Activated naive CD8-positive, alpha-beta T cell (primary cell): ENCODE measurements around the gene UNC93B1.

Experiments
- H3K27ac Mint-ChIP-seq: one replicate; pipeline ENCODE4 v1.8.0; 2021; ENCODE audit warnings: mixed read lengths
- H3K27me3 Mint-ChIP-seq: one replicate; pipeline ENCODE4 v1.8.0; 2021; ENCODE audit warnings: mixed read lengths
- H3K36me3 Mint-ChIP-seq: one replicate; pipeline ENCODE4 v1.8.0; 2021; ENCODE audit warnings: mixed read lengths
- H3K4me1 Mint-ChIP-seq: one replicate; pipeline ENCODE4 v1.8.0; 2021; ENCODE audit warnings: low read depth, mixed read lengths
- H3K4me3 Mint-ChIP-seq: one replicate; pipeline ENCODE4 v1.8.0; 2021; ENCODE audit warnings: mild to moderate bottlenecking, mixed read lengths
- H3K9me3 Mint-ChIP-seq: one replicate; pipeline ENCODE4 v1.8.0; 2021; ENCODE audit warnings: low read depth, mixed read lengths

The UNC93B1 gene

GRCh38 chr11:68009391-68010089 is 5.6 kb upstream of the UNC93B1 start:
- no peaks in the 10 kb centered on the region for H3K27me3 Mint-ChIP-seq
- no peak overlapping the region for H3K4me3 Mint-ChIP-seq
- H3K36me3 Mint-ChIP-seq = no peaks in the 10 kb centered on the region
- H3K27ac Mint-ChIP-seq = no peak overlapping the region
- H3K9me3 Mint-ChIP-seq = no peaks in the 10 kb centered on the region
- peaks cover 11% of the 10 kb centered on the region for H3K4me1 Mint-ChIP-seq

GRCh38 chr11:68008381-68009337 is 4.8 kb upstream of the UNC93B1 start:
- no peaks in the 10 kb centered on the region for H3K36me3 Mint-ChIP-seq
- peaks cover 13% of the 10 kb centered on the region for H3K4me1 Mint-ChIP-seq
- no peaks in the 10 kb centered on the region for H3K9me3 Mint-ChIP-seq
- H3K4me3 Mint-ChIP-seq = no peak overlapping the region
- H3K27me3 Mint-ChIP-seq = no peaks in the 10 kb centered on the region
- H3K27ac Mint-ChIP-seq = no peak overlapping the region

GRCh38 chr11:68007498-68008380 is 3.8 kb upstream of the UNC93B1 start:
- H3K9me3 Mint-ChIP-seq = no peaks in the 10 kb centered on the region
- no peak overlapping the region for H3K4me3 Mint-ChIP-seq
- H3K36me3 Mint-ChIP-seq = no peaks in the 10 kb centered on the region
- H3K27ac Mint-ChIP-seq = no peak overlapping the region
- H3K27me3 Mint-ChIP-seq = no peaks in the 10 kb centered on the region
- peaks cover 16% of the 10 kb centered on the region for H3K4me1 Mint-ChIP-seq

- H3K36me3 Mint-ChIP-seq = no peaks in the 10 kb centered on the region
- no peak overlapping the region for H3K27ac Mint-ChIP-seq
- no peaks in the 10 kb centered on the region for H3K27me3 Mint-ChIP-seq
- H3K4me3 Mint-ChIP-seq = no peak overlapping the region
- no peaks in the 10 kb centered on the region for H3K9me3 Mint-ChIP-seq
- peaks cover 21% of the 10 kb centered on the region for H3K4me1 Mint-ChIP-seq
Observed at GRCh38 chr11:68006606-68007166, 2.8 kb upstream of the UNC93B1 start.

GRCh38 chr11:68004551-68005335 is 846 bp upstream of the UNC93B1 start:
- Mint-ChIP-seq H3K4me1 (peaks cover 21% of the 10 kb centered on the region), H3K27me3 (no peaks in the 10 kb centered on the region), H3K9me3 (no peaks in the 10 kb centered on the region), H3K27ac (no peak overlapping the region), H3K4me3 (peak overlapping the region; percentile 79), H3K36me3 (no peaks in the 10 kb centered on the region)

GRCh38 chr11:68002938-68003845 is 705 bp downstream of the UNC93B1 start:
- Mint-ChIP-seq H3K9me3 (no peaks in the 10 kb centered on the region), H3K4me3 (peak overlapping the region; percentile 82), H3K27me3 (no peaks in the 10 kb centered on the region), H3K27ac (no peak overlapping the region), H3K4me1 (peaks cover 20% of the 10 kb centered on the region), H3K36me3 (no peaks in the 10 kb centered on the region)

GRCh38 chr11:68002575-68002937 is 1.3 kb downstream of the UNC93B1 start:
- Mint-ChIP-seq H3K27ac (no peak overlapping the region), H3K36me3 (no peaks in the 10 kb centered on the region), H3K4me1 (peaks cover 25% of the 10 kb centered on the region), H3K4me3 (peak overlapping the region; percentile 82), H3K27me3 (no peaks in the 10 kb centered on the region), H3K9me3 (no peaks in the 10 kb centered on the region)

GRCh38 chr11:67999704-68000103 is 4.2 kb downstream of the UNC93B1 start:
- H3K27ac Mint-ChIP-seq = no peak overlapping the region
- no peaks in the 10 kb centered on the region for H3K27me3 Mint-ChIP-seq
- peaks cover 27% of the 10 kb centered on the region for H3K4me1 Mint-ChIP-seq
- H3K9me3 Mint-ChIP-seq = no peaks in the 10 kb centered on the region
- H3K4me3 Mint-ChIP-seq = no peak overlapping the region
- no peaks in the 10 kb centered on the region for H3K36me3 Mint-ChIP-seq

- Mint-ChIP-seq H3K27me3 (no peaks in the 10 kb centered on the region), H3K9me3 (no peaks in the 10 kb centered on the region), H3K4me1 (peaks cover 28% of the 10 kb centered on the region), H3K4me3 (no peak overlapping the region), H3K36me3 (no peaks in the 10 kb centered on the region), H3K27ac (no peak overlapping the region)
Observed at GRCh38 chr11:67999201-67999629, 4.7 kb downstream of the UNC93B1 start.

- H3K4me1 Mint-ChIP-seq = peaks cover 31% of the 10 kb centered on the region
- H3K9me3 Mint-ChIP-seq = no peaks in the 10 kb centered on the region
- peaks cover 3% of the 10 kb centered on the region for H3K36me3 Mint-ChIP-seq
- H3K27me3 Mint-ChIP-seq = no peaks in the 10 kb centered on the region
- no peak overlapping the region for H3K27ac Mint-ChIP-seq
- no peak overlapping the region for H3K4me3 Mint-ChIP-seq
Observed at GRCh38 chr11:67998150-67999045, 5.5 kb downstream of the UNC93B1 start.

GRCh38 chr11:67997475-67997921 is 6.4 kb downstream of the UNC93B1 start:
- Mint-ChIP-seq H3K4me3 (no peak overlapping the region), H3K27me3 (no peaks in the 10 kb centered on the region), H3K27ac (no peak overlapping the region), H3K9me3 (no peaks in the 10 kb centered on the region), H3K4me1 (peaks cover 26% of the 10 kb centered on the region), H3K36me3 (peaks cover 3% of the 10 kb centered on the region)
